Large intestine (tissue), 3 donors: Measurements from ENCODE around the gene C3orf70. TPM values are rescaled to one million over a fixed set of nuclear protein-coding genes. Genes with fewer than 3 reads are reported as not detected.

Experiments
- DNase-seq, 2 donors: peaks; one replicate each; pipeline versions ENCODE4 v3.0.0 to v3.0.0-alpha.2; 2013
- H3K27ac ChIP-seq: one replicate; pipeline ENCODE4 v1.5.1; 2013; ENCODE audit warnings: low read length
- H3K27me3 ChIP-seq: 2 replicates; pipeline ENCODE4 v1.6.1; 2013; ENCODE audit warnings: low read length; ENCODE audit not compliant: control insufficient read depth, insufficient read depth
- H3K36me3 ChIP-seq: 2 replicates; pipeline ENCODE4 v1.6.1; 2013; ENCODE audit warnings: low read length; ENCODE audit not compliant: control insufficient read depth, insufficient read depth
- H3K4me1 ChIP-seq: one replicate; pipeline ENCODE4 v1.6.1; 2013; ENCODE audit warnings: low read length; ENCODE audit not compliant: control insufficient read depth, insufficient read depth
- H3K4me3 ChIP-seq: one replicate; pipeline ENCODE4 v1.5.1; 2013; ENCODE audit warnings: low read length
- H3K9me3 ChIP-seq: one replicate; pipeline ENCODE4 v1.6.1; 2013; ENCODE audit warnings: mild to moderate bottlenecking, low read depth, low read length, moderate library complexity; ENCODE audit not compliant: control insufficient read depth
- WGBS: methylation state at CpG from one replicate; pipeline ENCODE4 v1.1.5; 2013; ENCODE audit warnings: low lambda C conversion rate; ENCODE audit not compliant: insufficient coverage; 5-methylcytosine and 5-hydroxymethylcytosine counted together
- polyA plus RNA-seq: library from polyadenylated mRNA; unstranded; fragments of 120-200 nt; gene quantifications from one replicate; pipeline ENCODE4 v1.2.1, GENCODE V29; 2013

C3orf70 gene
- polyA plus RNA-seq, 1 donor: 10.2 TPM

DNA sequence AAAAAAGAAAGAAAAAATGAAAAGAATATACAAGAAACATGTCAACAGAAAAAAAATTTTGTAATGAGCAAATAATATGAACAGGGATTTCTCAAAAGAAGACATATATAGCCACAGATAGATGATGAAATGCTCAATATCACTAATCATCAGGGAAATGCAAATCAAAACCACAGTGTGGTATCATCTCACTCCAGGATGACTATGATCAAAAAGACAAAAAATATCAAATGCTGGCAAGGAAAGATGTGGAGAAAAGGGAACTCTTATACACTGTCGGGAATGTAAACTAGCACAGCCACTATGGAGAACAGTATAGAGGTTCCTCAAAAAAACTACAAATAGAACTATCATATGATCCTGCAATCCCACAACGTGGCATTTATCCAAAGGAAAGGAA is 94.1 kb downstream of the C3orf70 start:
- Histone ChIP-seq H3K4me3 (no peak overlapping the region), H3K36me3 (peaks cover 8% of the 10 kb centered on the region), H3K27me3 (no peaks in the 10 kb centered on the region), H3K9me3 (peaks cover 13% of the 10 kb centered on the region), H3K4me1 (no peaks in the 10 kb centered on the region), H3K27ac (no peak overlapping the region)
- DNase-seq: no peak
- 60% methylated on average over 1 of the region's 2 CpGs for WGBS

DNA sequence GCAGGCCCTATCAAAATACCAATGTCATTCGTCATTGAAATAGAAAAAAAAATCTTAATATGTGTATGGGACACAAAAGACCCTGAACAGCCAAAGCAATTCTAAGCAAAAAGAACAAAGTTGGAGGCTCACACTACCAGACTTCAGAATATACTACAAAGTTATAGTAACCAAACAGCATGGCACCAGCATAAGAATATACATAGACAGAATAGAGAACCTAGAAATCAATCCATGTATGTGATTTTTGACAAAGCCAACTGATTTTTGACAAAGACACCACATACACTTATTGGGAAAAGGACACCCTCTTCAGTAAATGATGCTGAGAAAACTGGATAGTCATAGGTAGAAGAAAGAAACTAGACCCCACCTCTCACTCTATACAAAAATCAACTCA is 95.0 kb downstream of the C3orf70 start:
- Histone ChIP-seq H3K9me3 (peaks cover 13% of the 10 kb centered on the region), H3K27me3 (no peaks in the 10 kb centered on the region), H3K36me3 (peaks cover 13% of the 10 kb centered on the region), H3K4me3 (no peak overlapping the region), H3K4me1 (no peaks in the 10 kb centered on the region), H3K27ac (no peak overlapping the region)
- no CpG with 5 or more reads among the region's 1 CpG for WGBS
- no peak for DNase-seq

DNA sequence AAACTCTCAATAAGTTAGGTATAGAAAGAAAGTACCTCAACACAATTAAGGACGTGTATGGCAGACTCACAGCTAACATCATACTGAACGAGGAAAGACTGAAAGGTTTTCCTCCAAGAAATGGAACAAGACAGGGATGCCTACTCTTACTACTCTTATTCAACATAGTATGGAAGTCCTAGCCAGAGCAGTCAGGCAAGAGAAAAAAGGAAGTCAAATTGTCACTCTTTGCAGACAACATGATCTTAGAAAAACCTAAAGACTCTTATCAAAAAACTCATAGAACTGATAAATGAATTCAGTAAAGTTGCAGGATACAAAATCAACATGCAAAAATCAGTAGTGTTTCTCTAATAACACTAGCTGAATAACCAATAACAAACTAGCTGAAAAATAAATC is 96.0 kb downstream of the C3orf70 start:
- DNase-seq: no peak
- WGBS: no CpG with 5 or more reads among the region's 2 CpGs
- H3K36me3 ChIP-seq: peaks cover 22% of the 10 kb centered on the region
- H3K4me1 ChIP-seq: no peaks in the 10 kb centered on the region
- H3K27ac ChIP-seq: no peak overlapping the region
- H3K4me3 ChIP-seq: no peak overlapping the region
- no peaks in the 10 kb centered on the region for H3K27me3 ChIP-seq
- H3K9me3 ChIP-seq: peaks cover 13% of the 10 kb centered on the region

DNA sequence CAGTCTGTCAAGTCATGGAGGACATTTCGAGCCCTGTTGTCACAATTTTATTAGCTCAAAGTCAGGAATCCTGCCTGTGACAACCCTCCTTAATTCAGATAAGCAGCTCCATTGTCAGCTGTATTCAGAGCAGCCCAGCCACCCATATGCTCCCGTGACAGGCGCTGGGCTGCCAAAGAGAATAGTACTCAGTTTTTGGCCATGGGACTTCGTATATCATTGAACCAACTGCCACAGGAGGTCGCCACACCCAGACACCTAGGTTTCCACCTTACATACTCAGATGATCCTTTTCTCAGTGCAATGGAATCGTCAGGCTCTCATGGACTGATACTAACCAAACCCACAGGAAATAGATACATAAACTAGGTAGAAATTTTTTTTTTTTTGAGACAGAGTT is 100.2 kb downstream of the C3orf70 start:
- peaks cover 4% of the 10 kb centered on the region for H3K9me3 ChIP-seq
- DNase-seq: no peak
- no peak overlapping the region for H3K4me3 ChIP-seq
- H3K36me3 ChIP-seq: peaks cover 57% of the 10 kb centered on the region
- H3K4me1 ChIP-seq: no peaks in the 10 kb centered on the region
- H3K27me3 ChIP-seq: no peaks in the 10 kb centered on the region
- no peak overlapping the region for H3K27ac ChIP-seq
- WGBS: no CpG with 5 or more reads among the region's 6 CpGs

DNA sequence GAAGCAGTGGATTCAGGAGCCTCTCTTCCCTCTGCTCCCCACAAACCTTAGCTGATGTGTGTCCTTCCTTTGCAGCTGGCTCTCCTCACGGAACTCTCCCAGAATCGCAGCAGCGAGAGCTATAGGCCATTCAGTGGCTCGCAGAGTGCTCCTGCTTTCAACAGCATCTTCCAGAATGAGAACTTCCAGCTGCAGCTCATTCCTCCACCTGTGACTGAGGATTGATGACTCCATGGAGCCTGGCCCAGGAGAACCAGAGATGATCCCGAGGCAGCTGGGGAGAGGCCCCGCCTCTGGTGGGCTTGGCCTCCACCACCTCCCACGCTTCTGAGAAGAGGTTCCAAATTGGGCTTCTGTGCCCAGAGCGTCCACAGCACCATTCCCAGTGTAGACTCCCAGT is 101.1 kb downstream of the C3orf70 start:
- H3K27me3 ChIP-seq: no peaks in the 10 kb centered on the region
- no peak for DNase-seq
- whole genome bisulfite sequencing: no CpG with 5 or more reads among the region's 8 CpGs
- peaks cover 6% of the 10 kb centered on the region for H3K4me1 ChIP-seq
- H3K27ac ChIP-seq: no peak overlapping the region
- no peak overlapping the region for H3K4me3 ChIP-seq
- peaks cover 57% of the 10 kb centered on the region for H3K36me3 ChIP-seq
- H3K9me3 ChIP-seq: no peaks in the 10 kb centered on the region

DNA sequence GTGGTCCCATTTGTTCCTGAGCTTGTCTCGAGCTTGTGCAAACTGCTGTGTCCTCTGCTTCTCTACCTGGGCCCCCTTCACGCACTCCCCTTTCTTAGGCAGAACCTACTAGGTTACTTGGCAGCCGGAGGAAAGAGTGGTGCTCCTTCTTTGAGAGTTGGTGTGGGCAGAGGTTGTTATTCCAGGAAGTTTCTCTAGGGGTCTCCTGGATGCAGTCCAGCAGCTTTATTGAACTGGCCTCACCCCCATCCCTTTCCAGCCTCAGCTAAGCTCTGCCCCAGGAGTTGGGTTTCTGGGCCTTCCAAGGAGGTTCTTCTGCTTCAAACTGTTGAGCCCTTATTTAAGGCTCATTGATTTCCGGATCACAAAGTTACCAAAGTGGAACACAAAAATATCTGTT is 103.2 kb downstream of the C3orf70 start:
- DNase-seq: no peak
- H3K27ac ChIP-seq: no peak overlapping the region
- H3K4me1 ChIP-seq: peaks cover 26% of the 10 kb centered on the region
- peaks cover 52% of the 10 kb centered on the region for H3K36me3 ChIP-seq
- no peak overlapping the region for H3K4me3 ChIP-seq
- 60% methylated on average over 1 of the region's 4 CpGs for WGBS
- H3K27me3 ChIP-seq: no peaks in the 10 kb centered on the region
- H3K9me3 ChIP-seq: no peaks in the 10 kb centered on the region

DNA sequence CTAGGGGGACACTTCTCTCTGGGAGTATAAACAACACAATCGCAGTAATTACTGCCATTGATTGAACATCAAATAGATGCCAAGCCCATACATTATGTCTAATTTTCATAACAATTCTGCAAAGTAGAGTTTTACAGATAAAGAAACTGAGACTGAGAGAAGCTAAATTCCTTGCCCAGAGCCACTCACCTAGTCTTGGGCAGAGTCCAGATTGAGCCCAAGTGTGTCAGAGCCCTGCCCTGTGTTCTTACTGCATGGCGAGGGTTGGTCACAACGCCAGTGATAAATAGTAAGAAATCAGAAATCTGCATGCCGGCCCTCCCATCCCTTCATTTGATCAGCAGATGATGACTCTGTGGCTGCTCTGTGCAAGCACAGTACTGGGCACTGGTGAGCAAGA is 106.3 kb downstream of the C3orf70 start:
- H3K27ac ChIP-seq: peak overlapping the region; percentile 86
- no peaks in the 10 kb centered on the region for H3K9me3 ChIP-seq
- DNase-seq: peak; percentile 24 to 56
- no peaks in the 10 kb centered on the region for H3K27me3 ChIP-seq
- peaks cover 32% of the 10 kb centered on the region for H3K36me3 ChIP-seq
- WGBS: no CpG with 5 or more reads among the region's 4 CpGs
- H3K4me3 ChIP-seq: no peak overlapping the region
- H3K4me1 ChIP-seq: peaks cover 30% of the 10 kb centered on the region

DNA sequence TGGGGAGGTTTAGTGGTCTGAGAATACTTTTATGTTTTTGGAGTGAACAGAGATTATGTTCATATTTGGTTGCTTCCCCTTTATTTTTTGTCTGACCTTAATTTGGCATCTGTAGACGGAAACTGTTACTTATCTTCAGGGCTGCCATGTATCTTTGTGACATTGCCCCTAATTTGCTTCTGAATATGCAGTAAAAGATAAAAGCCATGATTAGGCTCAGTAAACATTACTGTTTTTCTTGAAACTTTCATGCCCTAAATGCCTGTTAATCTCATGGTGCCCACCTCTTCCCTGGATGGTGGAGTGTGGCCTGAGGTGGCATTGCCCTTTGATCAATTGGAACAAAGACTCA is 106.7 kb downstream of the C3orf70 start:
- Histone ChIP-seq H3K4me3 (no peak overlapping the region), H3K27ac (peak overlapping the region; percentile 86), H3K9me3 (no peaks in the 10 kb centered on the region), H3K4me1 (peaks cover 30% of the 10 kb centered on the region), H3K36me3 (peaks cover 27% of the 10 kb centered on the region), H3K27me3 (no peaks in the 10 kb centered on the region)
- WGBS: no CpG with 5 or more reads among the region's 1 CpG
- peak in 1 of 2 donors; percentile 72 for DNase-seq

DNA sequence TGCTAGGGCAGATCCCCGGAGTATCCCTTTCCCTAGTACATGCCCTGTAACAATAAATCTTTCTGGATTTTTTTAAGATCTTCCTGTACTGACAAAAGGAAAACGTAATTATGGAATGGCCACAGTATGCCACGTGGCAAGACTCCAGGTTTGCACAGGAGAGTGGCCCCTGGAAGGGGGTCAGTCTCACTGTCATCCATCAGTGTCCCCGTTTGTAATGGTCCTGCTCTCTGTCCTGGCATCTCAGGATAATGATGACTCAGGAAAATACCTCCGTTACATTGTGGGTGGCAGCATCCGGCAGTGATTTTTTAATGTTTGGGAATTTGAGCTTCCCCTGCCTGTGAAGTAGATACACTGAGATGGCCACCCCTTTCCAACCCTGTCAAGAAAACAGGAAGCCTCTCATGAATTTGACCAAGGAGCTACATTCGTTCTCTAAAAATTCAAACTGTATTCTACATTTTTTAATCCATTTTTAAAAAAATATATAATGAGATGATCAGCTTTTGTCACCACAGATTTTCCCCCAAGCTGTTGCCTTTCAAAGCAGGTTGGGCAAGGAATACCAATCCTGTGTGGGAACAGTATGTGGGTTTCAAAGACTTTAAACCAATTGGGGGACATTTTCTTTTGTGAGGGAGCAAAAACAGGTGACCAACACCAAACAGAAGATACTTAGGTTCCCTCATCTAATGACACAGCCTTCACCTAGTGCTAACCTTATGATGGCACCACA is 110.4 kb downstream of the C3orf70 start:
- H3K4me3 ChIP-seq: no peak overlapping the region
- H3K4me1 ChIP-seq: peaks cover 30% of the 10 kb centered on the region
- DNase-seq: no peak
- H3K27ac ChIP-seq: no peak overlapping the region
- peaks cover 1% of the 10 kb centered on the region for H3K9me3 ChIP-seq
- no peaks in the 10 kb centered on the region for H3K36me3 ChIP-seq
- WGBS: no CpG with 5 or more reads among the region's 7 CpGs
- no peaks in the 10 kb centered on the region for H3K27me3 ChIP-seq

DNA sequence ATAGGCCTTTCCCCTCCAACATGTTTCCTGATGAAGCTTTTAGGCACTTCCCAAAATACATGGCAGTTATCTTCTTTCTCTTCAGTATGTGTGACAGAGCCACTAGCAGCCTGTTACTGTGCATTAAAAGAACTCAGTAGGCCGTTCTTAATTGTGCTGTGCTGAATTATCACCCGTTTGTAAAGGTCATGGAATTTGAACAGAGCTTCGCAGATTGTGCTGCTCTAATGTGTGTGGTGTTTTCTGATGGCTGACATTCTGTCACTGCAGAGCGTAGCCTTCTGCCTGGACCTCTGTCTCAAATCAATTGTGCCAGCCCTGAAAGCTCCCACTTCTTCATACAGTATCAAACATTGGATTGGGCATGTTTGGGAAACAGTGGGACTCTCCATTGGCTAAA is 111.3 kb downstream of the C3orf70 start:
- H3K4me3 ChIP-seq: no peak overlapping the region
- H3K27me3 ChIP-seq: no peaks in the 10 kb centered on the region
- WGBS: no CpG with 5 or more reads among the region's 4 CpGs
- H3K27ac ChIP-seq: no peak overlapping the region
- H3K36me3 ChIP-seq: no peaks in the 10 kb centered on the region
- DNase-seq: no peak
- peaks cover 21% of the 10 kb centered on the region for H3K4me1 ChIP-seq
- peaks cover 7% of the 10 kb centered on the region for H3K9me3 ChIP-seq

DNA sequence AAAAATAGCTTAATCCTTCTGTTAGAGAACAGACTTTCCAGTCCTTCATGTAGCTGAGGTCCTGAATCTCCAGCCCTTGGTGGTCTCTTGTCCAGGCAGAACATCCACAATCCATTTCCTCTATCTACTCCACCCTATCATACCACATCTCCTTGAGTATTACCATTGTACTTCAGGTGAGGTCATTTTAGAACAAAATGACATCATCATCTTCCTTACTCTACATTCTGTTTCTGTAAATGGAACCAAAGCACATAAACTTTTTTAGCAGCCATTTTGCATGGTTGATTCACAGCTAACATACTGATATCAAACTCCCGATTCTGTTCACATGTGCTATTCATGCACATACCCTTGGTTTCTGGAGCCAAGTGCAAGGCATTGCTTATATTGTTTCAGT is 112.4 kb downstream of the C3orf70 start:
- DNase-seq: no peak
- 100% methylated on average over 1 of the region's 1 CpG for WGBS
- Histone ChIP-seq H3K4me3 (no peak overlapping the region), H3K9me3 (peaks cover 12% of the 10 kb centered on the region), H3K4me1 (peaks cover 11% of the 10 kb centered on the region), H3K36me3 (no peaks in the 10 kb centered on the region), H3K27ac (no peak overlapping the region), H3K27me3 (no peaks in the 10 kb centered on the region)
